Measurements from ENCODE around the gene SMG6. TPM values are rescaled to one million over a fixed set of nuclear protein-coding genes. Genes with fewer than 3 reads are reported as not detected.
A peak's percentile ranks its signal among the peaks of the same experiment; 100 is the strongest.

SMG6 gene
- total RNA-seq, 1 experiment from 2014 or later, result 28.6 TPM

DNA sequence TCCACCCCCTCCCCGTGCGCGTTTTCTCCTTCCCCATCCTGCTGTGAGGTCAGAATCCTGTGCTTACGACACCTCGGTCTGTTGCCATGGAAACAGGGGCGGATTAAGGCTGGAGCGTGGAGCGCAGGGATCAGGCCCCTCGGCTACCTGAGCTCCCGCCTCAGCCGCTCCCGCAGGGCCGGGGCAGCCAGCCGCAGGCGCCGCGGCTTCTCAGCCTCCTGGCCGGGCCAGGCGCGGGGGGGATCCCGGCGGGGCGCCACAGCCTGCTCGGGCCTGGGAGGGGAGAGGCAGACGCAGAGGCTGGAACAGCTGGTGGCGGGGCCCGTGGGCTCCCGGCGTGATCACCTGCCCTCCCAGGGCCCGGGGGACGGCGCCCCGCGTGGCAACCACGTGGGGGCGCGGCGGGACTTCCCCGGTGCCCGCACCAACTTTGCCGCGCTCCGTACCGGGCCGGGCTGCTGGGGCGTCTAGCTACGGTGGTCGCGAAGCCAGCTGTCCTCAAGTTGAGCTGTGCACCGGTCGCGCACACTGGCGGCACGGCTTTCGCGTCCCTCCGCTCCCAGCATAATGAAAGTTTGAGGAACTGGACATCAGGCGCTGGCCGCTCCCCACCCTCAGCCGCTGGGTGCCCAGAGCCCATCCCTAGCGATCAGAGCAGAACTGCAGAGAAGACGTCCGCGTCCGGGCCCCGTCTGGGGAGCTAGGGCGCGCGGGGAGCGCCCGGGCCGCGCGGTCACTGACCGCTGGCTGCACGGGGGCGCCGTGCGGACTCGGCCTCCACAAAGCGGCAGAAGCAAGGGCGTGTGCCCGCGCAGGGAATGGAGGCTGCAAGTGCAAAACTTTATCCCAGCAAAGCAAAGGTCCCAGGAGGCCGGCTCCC lies 279.7 kb downstream of the SMG6 start:
- Histone ChIP-seq H2AK5ac (ENCODE audit: insufficient read length, low read length) (no peak overlapping the region), H2BK5ac (ENCODE audit: insufficient read length, low read length) (no peak overlapping the region), H3K27me3 (ENCODE audit: insufficient read depth, low read length) (peaks cover 66% of the 10 kb centered on the region), H3T11ph (ENCODE audit: low read length) (no peak overlapping the region), H4K5ac (ENCODE audit: insufficient read length, low read depth, low read length) (no peak overlapping the region), H4K20me1 (ENCODE audit: control insufficient read depth, insufficient read depth, insufficient read length) (no peaks in the 10 kb centered on the region), H3K4me2 (ENCODE audit: insufficient read depth, insufficient read length, low read length) (peak overlapping the region; percentile 50), H3K79me2 (ENCODE audit: insufficient read depth, low read length) (no peaks in the 10 kb centered on the region), H2BK15ac (ENCODE audit: low read depth, low read length) (no peak overlapping the region), H4K8ac (replicated peaks; ENCODE audit: insufficient read length, low read depth, low read length) (no peak overlapping the region), H3K27ac (ENCODE audit: insufficient read length, low read depth, low read length) (no peak overlapping the region), H3K4me1 (ENCODE audit: insufficient read depth, low read length) (no peaks in the 10 kb centered on the region), H3K18ac (ENCODE audit: insufficient read length, low read depth, low read length) (peak overlapping the region; percentile 11), H2BK12ac (ENCODE audit: insufficient read length, low read depth, low read length) (no peak overlapping the region), H3K56ac (ENCODE audit: insufficient read length, low read depth, low read length) (no peak overlapping the region), H2BK20ac (ENCODE audit: low read depth, low read length, poor library complexity, severe bottlenecking) (no peak overlapping the region), H3K14ac (ENCODE audit: insufficient read depth, low read length) (no peak overlapping the region), H3K79me1 (ENCODE audit: insufficient read depth, low read depth, low read length, poor library complexity, severe bottlenecking) (no peaks in the 10 kb centered on the region), H3K9me3 (ENCODE audit: control insufficient read depth, low read depth, low read length) (no peaks in the 10 kb centered on the region), H4K91ac (ENCODE audit: insufficient read length, low read depth, low read length) (no peak overlapping the region), H3K23me2 (ENCODE audit: insufficient read length, low read depth, low read length, poor library complexity, severe bottlenecking) (peaks cover 20% of the 10 kb centered on the region), H2AFZ (ENCODE audit: low read length) (no peak overlapping the region), H3K9ac (ENCODE audit: extremely low read depth, insufficient read length, low read length) (no peak overlapping the region), H3K4ac (ENCODE audit: low read depth, low read length) (no peak overlapping the region), H2BK120ac (ENCODE audit: low read depth, low read length, poor library complexity, severe bottlenecking) (no peak overlapping the region), H3K23ac (ENCODE audit: insufficient read length, low read depth, low read length) (no peak overlapping the region)
- Mint-ChIP-seq H3K4me3 (peak overlapping the region; percentile 49 to 81), H3K27ac (no peak overlapping the region), H3K27me3 (ENCODE audit: low read depth) (peaks cover 95% of the 10 kb centered on the region), H3K36me3 (ENCODE audit: insufficient read depth in 1 of 3, low read depth in 3 of 3) (no peaks in the 10 kb centered on the region; a peak in 1 of 7 replicates), H3K4me1 (peaks cover 6 to 15% of the 10 kb centered on the region in 2 experiments), H3K9me3 (peaks cover 5 to 6% of the 10 kb centered on the region in 2 experiments; a peak in 4 of 5 replicates)
- WGBS (ENCODE audit: extremely low coverage, insufficient read length, low lambda C conversion rate), result no CpG with 5 or more reads among the region's 85 CpGs
- peak; percentile 92 for DNase-seq
- TF ChIP-seq, protein P1, sequence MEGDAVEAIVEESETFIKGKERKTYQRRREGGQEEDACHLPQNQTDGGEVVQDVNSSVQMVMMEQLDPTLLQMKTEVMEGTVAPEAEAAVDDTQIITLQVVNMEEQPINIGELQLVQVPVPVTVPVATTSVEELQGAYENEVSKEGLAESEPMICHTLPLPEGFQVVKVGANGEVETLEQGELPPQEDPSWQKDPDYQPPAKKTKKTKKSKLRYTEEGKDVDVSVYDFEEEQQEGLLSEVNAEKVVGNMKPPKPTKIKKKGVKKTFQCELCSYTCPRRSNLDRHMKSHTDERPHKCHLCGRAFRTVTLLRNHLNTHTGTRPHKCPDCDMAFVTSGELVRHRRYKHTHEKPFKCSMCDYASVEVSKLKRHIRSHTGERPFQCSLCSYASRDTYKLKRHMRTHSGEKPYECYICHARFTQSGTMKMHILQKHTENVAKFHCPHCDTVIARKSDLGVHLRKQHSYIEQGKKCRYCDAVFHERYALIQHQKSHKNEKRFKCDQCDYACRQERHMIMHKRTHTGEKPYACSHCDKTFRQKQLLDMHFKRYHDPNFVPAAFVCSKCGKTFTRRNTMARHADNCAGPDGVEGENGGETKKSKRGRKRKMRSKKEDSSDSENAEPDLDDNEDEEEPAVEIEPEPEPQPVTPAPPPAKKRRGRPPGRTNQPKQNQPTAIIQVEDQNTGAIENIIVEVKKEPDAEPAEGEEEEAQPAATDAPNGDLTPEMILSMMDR (conservative IDR thresholded peaks at IDR 0.05), result no peak
